HEK293 (cell line): ENCODE measurements around the gene SORL1.

Source experiments
- CTCF ChIP-seq: fragments of 450-650 bp; formaldehyde crosslinking; IDR thresholded peaks from 2 replicates; pipeline ENCODE4 v1.5.1; 2016; ENCODE audit warnings: missing biosample characterization, missing genetic modification characterization
- GLI4 ChIP-seq: fragments of 450-650 bp; formaldehyde crosslinking; IDR thresholded peaks from 2 replicates; pipeline ENCODE4 v1.5.1; 2016; ENCODE audit warnings: missing biosample characterization, missing genetic modification characterization
- PBX3 ChIP-seq: sonication (generic); formaldehyde crosslinking; IDR thresholded peaks from 2 replicates; pipeline ENCODE4 v1.8.1; 2022; ENCODE audit warnings: mild to moderate bottlenecking, moderate library complexity, missing genetic modification reagents
- ZBTB11 ChIP-seq: fragments of 450-650 bp; formaldehyde crosslinking; conservative IDR thresholded peaks from 2 replicates; pipeline ENCODE4 v1.5.1; 2016; ENCODE audit warnings: low read depth, missing biosample characterization, missing genetic modification characterization
- ZBTB20 ChIP-seq: fragments of 450-650 bp; formaldehyde crosslinking; IDR thresholded peaks from 2 replicates; pipeline ENCODE4 v1.5.1; 2016; ENCODE audit warnings: missing biosample characterization, missing genetic modification characterization
- ZNF23 ChIP-seq: fragments of 450-650 bp; formaldehyde crosslinking; IDR thresholded peaks from 2 replicates; pipeline ENCODE4 v1.5.1; 2016; ENCODE audit warnings: missing biosample characterization, missing genetic modification characterization, borderline replicate concordance

- TF ChIP-seq ZBTB11 (no peak), GLI4 (tag by site-specific recombination) (no peak), ZNF23 (tag by site-specific recombination) (no peak), ZBTB20 (tag by site-specific recombination) (no peak), CTCF (tag by site-specific recombination) (no peak), PBX3 (no peak)
Observed at GRCh38 chr11:121553806-121554205, 101.7 kb downstream of the SORL1 start.
